CD14-positive monocyte (primary cell): ENCODE data around the gene ANKRD44. TPM values are rescaled to one million over a fixed set of nuclear protein-coding genes. Genes with fewer than 3 reads are reported as not detected.

ENCODE experiments used
- DNase-seq, 3 donors: peaks; one replicate each; pipeline ENCODE4 v3.0.0-alpha.2; 2011 to 2022
- H2AFZ ChIP-seq: 2 replicates; pipeline ENCODE4 v1.6.0; 2012; ENCODE audit warnings: mild to moderate bottlenecking, low read depth, low read length, inconsistent platforms; ENCODE audit not compliant: insufficient read depth, poor library complexity, severe bottlenecking
- H3K27ac ChIP-seq, 2 donors: 1 replicate in 1 of 2; 2 replicates in 1 of 2; pipeline ENCODE4 v1.5.1; 2012 to 2013; ENCODE audit warnings: low read length in 2 of 2, control low read depth in 1 of 2, inconsistent platforms in 1 of 2, low read depth in 1 of 2, mild to moderate bottlenecking in 1 of 2
- H3K27me3 ChIP-seq, 2 donors: one replicate each; pipeline versions ENCODE4 v1.6.0 to v1.6.1; 2011 to 2013; ENCODE audit warnings: low read length in 2 of 2; ENCODE audit not compliant: control insufficient read depth in 2 of 2, insufficient read depth in 2 of 2
- H3K36me3 ChIP-seq, 2 donors: replicated peaks in 1 of 2; 1 replicate in 1 of 2; 2 replicates in 1 of 2; pipeline versions ENCODE4 v1.5.1 to v1.6.1; 2012 to 2013; ENCODE audit warnings: low read length in 2 of 2, control low read depth in 1 of 2, inconsistent platforms in 1 of 2, mild to moderate bottlenecking in 1 of 2; ENCODE audit not compliant: insufficient read depth in 2 of 2, control insufficient read depth in 1 of 2
- H3K4me1 ChIP-seq, 2 donors: 1 replicate in 1 of 2; 2 replicates in 1 of 2; pipeline versions ENCODE4 v1.5.1 to v1.6.1; 2012 to 2013; ENCODE audit warnings: low read length in 2 of 2, control low read depth in 1 of 2, inconsistent platforms in 1 of 2, mild to moderate bottlenecking in 1 of 2, moderate library complexity in 1 of 2; ENCODE audit not compliant: insufficient read depth in 2 of 2, control insufficient read depth in 1 of 2
- H3K4me2 ChIP-seq: replicated peaks from 2 replicates; pipeline ENCODE3; 2012; ENCODE audit warnings: low read length, moderate library complexity, mild to moderate bottlenecking; ENCODE audit not compliant: poor library complexity, severe bottlenecking; ENCODE audit errors: extremely low read depth
- H3K4me3 ChIP-seq, 3 experiments: fragments of 200-600 bp in 1 of 3; sonication (generic) in 1 of 3; replicated peaks in 1 of 3; 1 replicate in 2 of 3; 2 replicates in 1 of 3; pipeline ENCODE4 v1.5.1; 2011 to 2013; ENCODE audit warnings: low read length in 3 of 3, mild to moderate bottlenecking in 3 of 3, control low read depth in 2 of 3, low read depth in 2 of 3, inconsistent platforms in 1 of 3, moderate library complexity in 1 of 3
- H3K79me2 ChIP-seq: 2 replicates; pipeline ENCODE4 v1.6.0; 2012; ENCODE audit warnings: mild to moderate bottlenecking, control low read depth, inconsistent platforms, low read length, moderate library complexity; ENCODE audit not compliant: insufficient read depth
- H3K9ac ChIP-seq: 2 replicates; pipeline ENCODE4 v1.6.0; 2017; ENCODE audit warnings: low read length, mild to moderate bottlenecking; ENCODE audit not compliant: insufficient read depth, poor library complexity, severe bottlenecking
- H3K9me3 ChIP-seq, 2 donors: replicated peaks in 1 of 2; 1 replicate in 1 of 2; 2 replicates in 1 of 2; pipeline versions ENCODE4 v1.5.1 to v1.6.1; 2012 to 2013; ENCODE audit warnings: low read length in 2 of 2, control low read depth in 1 of 2; ENCODE audit not compliant: control insufficient read depth in 1 of 2, insufficient read depth in 1 of 2
- H4K20me1 ChIP-seq: 2 replicates; pipeline ENCODE4 v1.6.0; 2012; ENCODE audit warnings: mild to moderate bottlenecking, low read length, control low read depth, moderate library complexity; ENCODE audit not compliant: insufficient read depth
- H3K27ac Mint-ChIP-seq, 7 donors: one replicate each; pipeline ENCODE4 v1.8.0; 2020; ENCODE audit warnings: mild to moderate bottlenecking in 7 of 7, mixed read lengths in 7 of 7, moderate library complexity in 6 of 7, inconsistent platforms in 2 of 7
- H3K27me3 Mint-ChIP-seq, 3 donors: one replicate each; pipeline ENCODE4 v1.8.0; 2021 to 2022; ENCODE audit warnings: low read depth in 3 of 3, mild to moderate bottlenecking in 3 of 3, mixed read lengths in 3 of 3, moderate library complexity in 3 of 3, inconsistent platforms in 1 of 3
- H3K36me3 Mint-ChIP-seq, 2 donors: one replicate each; pipeline ENCODE4 v1.8.0; 2020; ENCODE audit warnings: mixed read lengths in 2 of 2, inconsistent platforms in 1 of 2, mild to moderate bottlenecking in 1 of 2
- H3K4me1 Mint-ChIP-seq: one replicate; pipeline ENCODE4 v1.8.0; 2020; ENCODE audit warnings: mild to moderate bottlenecking, mixed read lengths
- H3K4me3 Mint-ChIP-seq, 2 donors: one replicate each; pipeline ENCODE4 v1.8.0; 2020; ENCODE audit warnings: mild to moderate bottlenecking in 2 of 2, mixed read lengths in 2 of 2, moderate library complexity in 1 of 2
- H3K9me3 Mint-ChIP-seq, 7 donors: one replicate each; pipeline ENCODE4 v1.8.0; 2020 to 2022; ENCODE audit warnings: mixed read lengths in 7 of 7, mild to moderate bottlenecking in 6 of 7, moderate library complexity in 6 of 7, inconsistent platforms in 2 of 7
- CTCF ChIP-seq: fragments of 200-600 bp; IDR thresholded peaks from one replicate; pipeline ENCODE4 v1.8.0; 2022; ENCODE audit warnings: antibody characterized with exemption, mild to moderate bottlenecking
- WGBS: methylation state at CpG from one replicate; pipeline ENCODE4 v1.1.5; 2013; ENCODE audit warnings: missing lambda C conversion rate; ENCODE audit not compliant: insufficient coverage; 5-methylcytosine and 5-hydroxymethylcytosine counted together
- intact Hi-C, 2 donors: fragments of 100-400 bp; cut with micrococcal nuclease; formaldehyde crosslinking; loops; one replicate each; pipeline versions ENCODE4 v1.15.0 to v1.15.1; 2023
- polyA plus RNA-seq, 3 donors: library from polyadenylated mRNA; depleted of rRNA in 1 of 3; unstranded in 2 of 3; stranded (reverse) in 1 of 3; fragments of 300-500 nt in 2 of 3; fragments of >200 nt in 1 of 3; fragmentation: Illumina TruSeq in 2 of 3; gene quantifications; 1 replicate in 2 of 3; 2 replicates in 1 of 3; pipeline ENCODE4 v1.2.3, GENCODE V29; 2012 to 2021

The ANKRD44 gene
- polyA plus RNA-seq, 3 donors: 55.7 to 91.9 (median 64.9) TPM

DNA sequence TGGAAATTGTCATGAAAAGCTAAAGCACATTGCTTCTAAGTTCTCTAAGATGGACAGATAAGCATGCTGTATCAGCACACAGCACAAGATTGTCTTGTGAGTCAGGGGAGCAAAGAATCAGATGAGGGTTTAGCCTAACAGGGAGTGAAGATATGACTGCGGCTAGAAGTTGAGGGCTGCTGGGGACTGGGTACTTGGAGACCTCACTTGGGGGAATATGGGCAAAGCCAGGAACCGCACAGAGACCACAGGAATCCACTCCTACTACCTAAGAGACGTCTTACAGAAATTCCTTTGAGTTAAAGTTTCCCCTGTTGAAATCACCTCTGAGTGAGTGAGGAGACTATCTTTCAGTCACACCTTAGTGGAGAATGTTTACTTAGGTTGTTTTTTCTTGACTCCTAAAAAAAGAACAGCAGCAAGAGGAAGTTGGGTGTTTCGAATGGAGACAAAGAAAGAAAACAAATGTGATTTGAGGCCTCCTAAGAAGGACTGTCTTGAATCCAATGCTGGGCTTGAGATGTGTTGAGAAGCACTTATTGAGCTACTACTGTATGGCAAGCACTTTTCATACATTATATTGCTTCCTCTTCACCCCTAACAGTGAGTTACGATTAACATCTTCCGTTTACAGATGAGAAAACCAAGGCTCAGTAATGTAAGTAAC is 100.7 kb downstream of the ANKRD44 start:
- Histone ChIP-seq H3K79me2 (peaks cover 98% of the 10 kb centered on the region), H3K9me3 (no peaks in the 10 kb centered on the region), H3K27ac (peak overlapping the region; percentile 45 to 75), H3K27me3 (no peaks in the 10 kb centered on the region), H2AFZ (no peak overlapping the region), H3K4me1 (peaks cover 92 to 98% of the 10 kb centered on the region in 2 donors), H3K4me3 (peak overlapping the region in 1 of 3 experiments; percentile 9), H3K4me2 (peak overlapping the region; percentile 28), H3K36me3 (peaks cover 0 to 4% of the 10 kb centered on the region in 2 donors), H4K20me1 (peaks cover 43% of the 10 kb centered on the region), H3K9ac (no peak overlapping the region)
- TF ChIP-seq CTCF: no peak
- Mint-ChIP-seq H3K4me1 (peaks cover 97% of the 10 kb centered on the region), H3K27ac (peak overlapping the region; percentile 30 to 92 (median 80)), H3K9me3 (no peaks in the 10 kb centered on the region), H3K36me3 (peaks cover 10 to 14% of the 10 kb centered on the region in 2 donors), H3K27me3 (no peaks in the 10 kb centered on the region), H3K4me3 (peak overlapping the region in 1 of 2 donors; percentile 9)
- WGBS: 0% methylated on average over 1 of the region's 6 CpGs
- intact Hi-C loops: loop anchor here (5.0 to 10.0 kb wide), 2 partner anchors 45 to 47 kb away; no protein-coding TSS in a partner anchor
- no peak for DNase-seq

- peaks cover 0 to 10% of the 10 kb centered on the region in 2 donors for H3K36me3 ChIP-seq
- peaks cover 88 to 96% of the 10 kb centered on the region in 2 donors for H3K4me1 ChIP-seq
- peaks cover 98% of the 10 kb centered on the region for H3K79me2 ChIP-seq
- H3K27ac Mint-ChIP-seq: peak overlapping the region in 5 of 7 donors; percentile 54 to 92 (median 84)
- no peak overlapping the region for H3K4me3 ChIP-seq
- H3K9ac ChIP-seq: no peak overlapping the region
- no peaks in the 10 kb centered on the region for H3K9me3 Mint-ChIP-seq
- no peak overlapping the region for H2AFZ ChIP-seq
- H4K20me1 ChIP-seq: peaks cover 43% of the 10 kb centered on the region
- peaks cover 95% of the 10 kb centered on the region for H3K4me1 Mint-ChIP-seq
- no peaks in the 10 kb centered on the region for H3K9me3 ChIP-seq
- H3K4me3 Mint-ChIP-seq: no peak overlapping the region
- H3K27ac ChIP-seq: peak overlapping the region in 1 of 2 donors; percentile 75
- intact Hi-C loops: loop anchor here in 1 of 2 donors (10.0 kb wide), 1 partner anchor 46 kb away; no protein-coding TSS in a partner anchor
- no peak overlapping the region for H3K4me2 ChIP-seq
- H3K36me3 Mint-ChIP-seq: peaks cover 10 to 11% of the 10 kb centered on the region in 2 donors
- 100% methylated on average over 1 of the region's 2 CpGs for WGBS
- no peak for DNase-seq
- no peak for TF ChIP-seq CTCF
- H3K27me3 Mint-ChIP-seq: no peaks in the 10 kb centered on the region
- H3K27me3 ChIP-seq: no peaks in the 10 kb centered on the region
Measured at GRCh38 chr2:197209246-197209645, 101.3 kb downstream of the ANKRD44 start.
